ENCODE data around the gene RBM47.
"Not testable (repeated sequence)": the region's sequence is repeated elsewhere in the genome, so short reads cannot be mapped to it uniquely, and the experiment has no call there.

Gene RBM47

DNA sequence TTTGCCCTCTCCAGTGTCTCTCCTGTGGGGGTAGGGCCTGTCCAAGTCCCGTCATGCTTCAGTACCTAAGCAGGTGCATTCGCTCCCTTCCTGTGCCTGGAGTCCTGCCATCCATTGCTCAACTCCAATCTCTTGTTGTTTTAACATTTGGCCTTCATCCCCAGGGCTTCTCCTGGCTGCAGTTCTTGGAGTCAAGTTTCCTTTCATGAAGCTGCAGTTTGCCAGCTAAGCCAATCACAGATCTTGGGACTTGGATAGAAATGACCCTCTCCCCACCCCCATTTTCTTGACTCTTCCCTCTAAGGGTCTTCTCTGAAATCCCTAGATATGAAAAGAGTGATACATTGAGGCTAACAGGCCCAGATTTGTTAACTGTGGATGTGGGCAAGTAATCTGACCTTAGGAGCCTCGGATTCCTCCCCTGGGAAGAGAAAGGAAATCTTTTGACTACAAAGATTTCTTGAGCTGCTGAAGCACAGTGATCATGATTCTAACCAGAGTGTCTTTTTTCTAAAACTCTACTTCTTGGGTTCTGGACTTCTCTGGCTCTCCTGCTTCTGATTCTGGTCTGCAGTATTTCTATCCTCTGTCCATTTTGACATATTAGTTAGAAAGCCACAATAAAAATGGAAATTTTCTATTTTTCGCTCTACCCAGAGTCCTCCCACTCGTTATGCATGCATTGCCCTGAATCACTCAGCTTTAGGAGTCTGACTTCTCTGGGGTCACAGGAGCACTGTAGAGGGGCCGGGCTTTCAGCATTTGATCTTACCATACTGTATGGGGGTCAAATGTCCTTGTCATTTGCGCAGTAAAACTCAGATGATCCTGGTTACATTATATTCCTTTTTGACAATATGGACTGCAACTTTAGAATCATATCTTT, 233.5 kb downstream of the RBM47 start:
- no peak for DNase-seq (ENCODE audit: low spot score)
- TF ChIP-seq CTCF (IDR thresholded peaks at IDR 0.05; ENCODE audit: extremely low read depth, insufficient read depth, missing control alignments): no peak
- in situ Hi-C loops (cut with MboI; ENCODE audit: low pct_unique_long_range_greater_than_20kb, low sequenced_read_pairs, unreplicated experiment): no loop called here

- no peak for TF ChIP-seq CTCF (IDR thresholded peaks at IDR 0.05; ENCODE audit: extremely low read depth, insufficient read depth, missing control alignments)
- no peak for DNase-seq (ENCODE audit: low spot score)
- in situ Hi-C loops (cut with MboI; ENCODE audit: low pct_unique_long_range_greater_than_20kb, low sequenced_read_pairs, unreplicated experiment): no loop called here
Measured at GRCh38 chr4:40395166-40395900, 234.3 kb downstream of the RBM47 start.

DNA sequence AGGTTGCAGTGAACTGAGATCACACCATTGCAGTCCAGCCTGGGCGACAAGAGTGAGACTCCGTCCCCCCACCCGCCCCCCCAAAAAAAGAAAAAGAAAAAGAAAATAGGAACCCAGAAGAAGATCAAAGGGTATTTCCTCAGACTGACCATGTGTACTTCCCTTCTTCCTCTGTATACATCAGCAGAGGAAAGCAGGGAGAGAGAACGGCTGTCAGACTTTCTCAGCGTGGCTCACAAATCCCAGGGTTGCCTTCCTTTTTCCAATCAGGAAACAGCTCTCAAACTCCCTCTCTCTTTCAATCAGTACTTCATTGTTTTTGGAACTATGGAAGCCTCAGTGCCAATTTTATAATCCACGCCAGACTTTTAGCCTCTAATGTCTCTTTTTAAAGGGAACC, 235.4 kb downstream of the RBM47 start:
- DNase-seq (ENCODE audit: low spot score): no peak
- in situ Hi-C loops (cut with MboI; ENCODE audit: low pct_unique_long_range_greater_than_20kb, low sequenced_read_pairs, unreplicated experiment): no loop called here
- TF ChIP-seq CTCF (IDR thresholded peaks at IDR 0.05; ENCODE audit: extremely low read depth, insufficient read depth, missing control alignments): no peak

DNA sequence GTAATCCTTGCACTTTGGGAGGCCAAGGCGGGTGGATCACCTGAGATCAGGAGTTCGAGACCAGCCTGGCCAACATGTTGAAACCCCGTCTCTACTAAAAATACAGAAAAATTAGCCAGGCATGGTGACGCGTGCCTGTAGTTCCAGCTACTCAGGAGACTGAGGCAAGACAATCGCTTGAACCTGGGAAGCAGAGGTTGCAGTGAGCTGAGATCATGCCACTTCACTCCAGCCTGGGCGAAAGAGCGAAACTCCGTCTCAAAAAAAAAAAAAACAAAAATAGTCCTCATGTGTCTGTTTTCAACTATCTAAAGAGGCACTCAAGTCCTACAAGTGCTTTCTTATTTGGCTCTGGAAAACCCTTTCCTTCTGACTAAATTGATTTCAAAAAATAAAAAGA, 237.4 kb downstream of the RBM47 start:
- in situ Hi-C loops (cut with MboI; ENCODE audit: low pct_unique_long_range_greater_than_20kb, low sequenced_read_pairs, unreplicated experiment); DNase-seq (ENCODE audit: low spot score): not testable (repeated sequence)

GRCh38 chr4:40389986-40390385, 239.7 kb downstream of the RBM47 start:
- TF ChIP-seq CTCF (IDR thresholded peaks at IDR 0.05; ENCODE audit: extremely low read depth, insufficient read depth, missing control alignments): no peak
- no peak for DNase-seq (ENCODE audit: low spot score)
- in situ Hi-C loops (cut with MboI; ENCODE audit: low pct_unique_long_range_greater_than_20kb, low sequenced_read_pairs, unreplicated experiment): no loop called here

DNA sequence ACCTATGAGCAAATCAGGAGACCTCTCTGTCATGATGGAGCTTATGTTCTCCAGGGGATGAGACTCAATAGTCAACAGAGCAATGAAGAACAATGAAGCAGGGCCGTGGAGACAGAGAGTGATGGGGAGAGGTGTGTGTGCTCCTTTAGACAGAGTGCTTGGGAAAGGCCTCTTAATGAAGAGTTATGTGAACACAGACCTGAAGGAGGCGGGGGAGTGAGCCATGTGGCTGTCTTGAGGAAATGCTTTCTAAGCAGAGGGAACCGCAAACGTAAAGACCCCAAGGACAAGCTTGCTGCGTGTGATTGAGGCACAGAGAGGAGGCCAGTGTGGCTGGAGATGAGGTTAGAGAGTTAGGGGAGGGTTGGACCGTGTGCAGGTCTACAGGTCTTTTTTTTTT, 241.4 kb downstream of the RBM47 start:
- no peak for TF ChIP-seq CTCF (IDR thresholded peaks at IDR 0.05; ENCODE audit: extremely low read depth, insufficient read depth, missing control alignments)
- no peak for DNase-seq (ENCODE audit: low spot score)
- in situ Hi-C loops (cut with MboI; ENCODE audit: low pct_unique_long_range_greater_than_20kb, low sequenced_read_pairs, unreplicated experiment): no loop called here

GRCh38 chr4:40380647-40381046, 249.0 kb downstream of the RBM47 start:
- in situ Hi-C loops (cut with MboI; ENCODE audit: low pct_unique_long_range_greater_than_20kb, low sequenced_read_pairs, unreplicated experiment): no loop called here
- no peak for DNase-seq (ENCODE audit: low spot score)
- no peak for TF ChIP-seq CTCF (IDR thresholded peaks at IDR 0.05; ENCODE audit: extremely low read depth, insufficient read depth, missing control alignments)

Measured in GM13977 (cell line).